ENCODE results near the gene ITGB5. TPM values are rescaled to one million over a fixed set of nuclear protein-coding genes. Genes with fewer than 3 reads are reported as not detected.

ITGB5 gene
- total RNA-seq, 1 experiment from 2014 or later = 225 TPM

DNA sequence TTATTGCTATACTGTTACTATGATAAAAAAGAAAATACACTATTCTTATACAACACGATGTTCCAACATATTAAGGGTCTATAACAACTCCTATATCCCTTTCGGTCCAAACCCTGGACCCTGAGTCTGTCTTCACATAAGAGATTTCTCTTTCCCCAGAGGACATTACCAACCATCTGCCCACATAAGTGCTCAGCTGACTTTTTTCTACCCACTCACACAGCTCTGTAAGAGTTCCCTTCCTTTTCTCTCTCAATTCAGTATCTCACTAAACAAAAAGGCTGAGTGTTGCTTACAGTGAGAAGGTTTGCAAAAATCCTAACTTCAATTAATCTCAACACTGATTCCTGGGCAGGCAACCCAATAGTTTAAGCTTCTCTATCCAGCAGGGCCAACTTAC, 30.5 kb downstream of the ITGB5 start:
- CTCF ChIA-PET = interaction anchor here (0.6 to 1.4 kb wide), 2 partner anchors 11 to 44 kb away, joined by 4 read pairs; no protein-coding TSS in a partner anchor
- Mint-ChIP-seq H3K36me3 (ENCODE audit: insufficient read depth, unreplicated experiment) (peaks cover 25% of the 10 kb centered on the region), H3K27me3 (ENCODE audit: unreplicated experiment) (no peaks in the 10 kb centered on the region), H3K9me3 (ENCODE audit: low read depth, unreplicated experiment) (no peaks in the 10 kb centered on the region), H3K4me3 (ENCODE audit: low read depth, unreplicated experiment) (no peak overlapping the region), H3K4me1 (ENCODE audit: low read depth, unreplicated experiment) (peaks cover 43% of the 10 kb centered on the region), H3K27ac (ENCODE audit: unreplicated experiment) (peak overlapping the region; percentile 56)
- no peak for DNase-seq
- intact Hi-C loops (cut with micrococcal nuclease; ENCODE audit: unreplicated experiment) = no loop called here
- no TSS peak for BruUV-seq (replicated peaks)
- TF ChIP-seq, protein P1, sequence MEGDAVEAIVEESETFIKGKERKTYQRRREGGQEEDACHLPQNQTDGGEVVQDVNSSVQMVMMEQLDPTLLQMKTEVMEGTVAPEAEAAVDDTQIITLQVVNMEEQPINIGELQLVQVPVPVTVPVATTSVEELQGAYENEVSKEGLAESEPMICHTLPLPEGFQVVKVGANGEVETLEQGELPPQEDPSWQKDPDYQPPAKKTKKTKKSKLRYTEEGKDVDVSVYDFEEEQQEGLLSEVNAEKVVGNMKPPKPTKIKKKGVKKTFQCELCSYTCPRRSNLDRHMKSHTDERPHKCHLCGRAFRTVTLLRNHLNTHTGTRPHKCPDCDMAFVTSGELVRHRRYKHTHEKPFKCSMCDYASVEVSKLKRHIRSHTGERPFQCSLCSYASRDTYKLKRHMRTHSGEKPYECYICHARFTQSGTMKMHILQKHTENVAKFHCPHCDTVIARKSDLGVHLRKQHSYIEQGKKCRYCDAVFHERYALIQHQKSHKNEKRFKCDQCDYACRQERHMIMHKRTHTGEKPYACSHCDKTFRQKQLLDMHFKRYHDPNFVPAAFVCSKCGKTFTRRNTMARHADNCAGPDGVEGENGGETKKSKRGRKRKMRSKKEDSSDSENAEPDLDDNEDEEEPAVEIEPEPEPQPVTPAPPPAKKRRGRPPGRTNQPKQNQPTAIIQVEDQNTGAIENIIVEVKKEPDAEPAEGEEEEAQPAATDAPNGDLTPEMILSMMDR (IDR thresholded peaks at IDR 0.05; ENCODE audit: unreplicated experiment) = no peak

DNA sequence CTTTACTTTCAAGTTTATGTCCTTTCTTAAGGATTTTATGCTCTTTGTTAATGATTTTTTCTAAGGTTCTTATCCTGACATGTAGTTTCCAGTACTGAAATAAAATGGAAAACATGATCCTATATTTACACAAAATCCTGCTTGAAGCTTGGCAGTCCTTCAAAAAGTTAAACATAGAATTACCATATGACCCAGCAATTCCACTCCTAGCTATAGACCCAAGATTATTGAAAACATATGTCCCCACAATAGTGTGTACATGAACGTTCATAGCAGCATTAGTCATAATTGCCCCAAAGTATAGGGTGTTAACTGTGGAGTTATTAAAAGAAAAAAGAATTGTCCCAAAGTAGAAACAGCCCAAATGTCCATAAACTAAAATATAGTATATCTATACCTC, 33.2 kb downstream of the ITGB5 start:
- CTCF ChIA-PET = no interaction called here
- no TSS peak for BruUV-seq (replicated peaks)
- intact Hi-C loops (cut with micrococcal nuclease; ENCODE audit: unreplicated experiment) = no loop called here

DNA sequence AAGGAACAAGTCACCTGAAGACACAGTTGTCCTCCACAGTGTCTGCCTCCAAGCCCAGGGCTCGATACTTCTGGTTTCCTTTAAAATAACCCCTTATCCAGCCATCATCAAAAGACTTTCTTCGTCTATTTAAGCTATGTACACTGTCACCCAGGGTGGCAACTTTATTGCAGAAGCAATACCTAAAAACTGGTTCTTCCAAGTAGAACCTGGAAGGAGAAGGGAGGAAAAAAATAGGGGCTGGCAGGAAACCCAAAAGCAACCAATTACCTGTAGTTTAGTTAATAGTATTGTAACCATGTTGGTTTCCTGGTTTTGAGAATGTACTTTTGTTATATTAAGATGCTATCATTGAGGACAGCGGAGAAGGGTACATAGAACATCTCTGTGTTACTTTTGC, 33.7 kb downstream of the ITGB5 start:
- H3K4me3 Mint-ChIP-seq (ENCODE audit: low read depth, unreplicated experiment) = no peak overlapping the region
- H3K9me3 Mint-ChIP-seq (ENCODE audit: low read depth, unreplicated experiment) = no peaks in the 10 kb centered on the region
- no peak for DNase-seq
- peaks cover 25% of the 10 kb centered on the region for H3K4me1 Mint-ChIP-seq (ENCODE audit: low read depth, unreplicated experiment)
- no peak overlapping the region for H3K27ac Mint-ChIP-seq (ENCODE audit: unreplicated experiment)
- no peaks in the 10 kb centered on the region for H3K27me3 Mint-ChIP-seq (ENCODE audit: unreplicated experiment)
- TF ChIP-seq, protein P1 (IDR thresholded peaks at IDR 0.05; ENCODE audit: unreplicated experiment) = no peak
- H3K36me3 Mint-ChIP-seq (ENCODE audit: insufficient read depth, unreplicated experiment) = peaks cover 14% of the 10 kb centered on the region
- intact Hi-C loops (cut with micrococcal nuclease; ENCODE audit: unreplicated experiment) = no loop called here
- BruUV-seq (replicated peaks) = no TSS peak
- CTCF ChIA-PET = no interaction called here

More for the DNA sequence above, 33.2 kb downstream of the ITGB5 start:
- Mint-ChIP-seq H3K4me3 (ENCODE audit: low read depth, unreplicated experiment) (no peak overlapping the region), H3K36me3 (ENCODE audit: insufficient read depth, unreplicated experiment) (peaks cover 18% of the 10 kb centered on the region), H3K27ac (ENCODE audit: unreplicated experiment) (no peak overlapping the region), H3K27me3 (ENCODE audit: unreplicated experiment) (no peaks in the 10 kb centered on the region), H3K9me3 (ENCODE audit: low read depth, unreplicated experiment) (no peaks in the 10 kb centered on the region), H3K4me1 (ENCODE audit: low read depth, unreplicated experiment) (peaks cover 30% of the 10 kb centered on the region)
- TF ChIP-seq, protein P1 (IDR thresholded peaks at IDR 0.05; ENCODE audit: unreplicated experiment) = no peak
- DNase-seq = no peak

DNA sequence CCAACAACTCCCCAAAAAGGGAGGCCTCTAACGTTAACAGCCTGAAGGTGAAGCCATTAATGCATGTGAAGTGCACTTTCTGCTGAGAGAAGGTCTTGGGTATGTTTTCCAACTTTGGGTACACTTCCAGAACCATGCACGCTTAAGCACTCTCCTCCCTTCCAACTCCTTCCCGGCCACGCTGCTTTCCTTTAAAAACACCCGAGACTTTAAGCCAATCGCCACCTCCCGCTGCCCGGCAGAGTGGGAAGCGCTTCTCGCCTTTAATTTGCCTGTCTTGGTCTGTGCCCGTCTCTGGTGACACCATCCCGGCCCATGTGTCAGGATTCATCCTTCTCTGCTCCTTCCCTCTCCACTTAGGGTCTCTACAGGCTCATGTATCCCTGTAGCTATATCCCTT, 35.3 kb downstream of the ITGB5 start:
- Mint-ChIP-seq H3K9me3 (ENCODE audit: low read depth, unreplicated experiment) (no peaks in the 10 kb centered on the region), H3K4me1 (ENCODE audit: low read depth, unreplicated experiment) (peaks cover 19% of the 10 kb centered on the region), H3K27ac (ENCODE audit: unreplicated experiment) (no peak overlapping the region), H3K4me3 (ENCODE audit: low read depth, unreplicated experiment) (no peak overlapping the region), H3K27me3 (ENCODE audit: unreplicated experiment) (no peaks in the 10 kb centered on the region), H3K36me3 (ENCODE audit: insufficient read depth, unreplicated experiment) (peaks cover 15% of the 10 kb centered on the region)
- no TSS peak for BruUV-seq (replicated peaks)
- intact Hi-C loops (cut with micrococcal nuclease; ENCODE audit: unreplicated experiment) = no loop called here
- no peak for DNase-seq
- TF ChIP-seq, protein P1 (IDR thresholded peaks at IDR 0.05; ENCODE audit: unreplicated experiment) = no peak
- CTCF ChIA-PET = no interaction called here

Data from Calu3 (cell line).